Activated T-cell treated with anti-CD3 and anti-CD28 coated beads, Interleukin-2, amount 50 U/mL, for 4 hours (primary cell): Measurements from ENCODE around the gene TXNRD1. TPM values are rescaled to one million over a fixed set of nuclear protein-coding genes. Genes with fewer than 3 reads are reported as not detected.
"Not testable (repeated sequence)": the region's sequence is repeated elsewhere in the genome, so short reads cannot be mapped to it uniquely, and the experiment has no call there.

Experiments
- ATAC-seq, 2 donors: fragments of 200-7000 bp; cut with Tn5 transposase; one replicate each; pipeline ENCODE4 v1.10.0; 2021
- DNase-seq: peaks from one replicate; pipeline ENCODE4 v3.0.0-alpha.2; 2020
- H3K27me3 Mint-ChIP-seq: one replicate; pipeline ENCODE4 v1.8.0; 2021; ENCODE audit warnings: low read depth, mixed read lengths
- H3K36me3 Mint-ChIP-seq: one replicate; pipeline ENCODE4 v1.8.0; 2022; ENCODE audit warnings: mixed read lengths; ENCODE audit not compliant: insufficient read depth
- H3K4me1 Mint-ChIP-seq: one replicate; pipeline ENCODE4 v1.8.0; 2021; ENCODE audit warnings: low read depth, mixed read lengths
- H3K4me3 Mint-ChIP-seq: one replicate; pipeline ENCODE4 v1.8.0; 2021; ENCODE audit warnings: mild to moderate bottlenecking, moderate library complexity, mixed read lengths
- H3K9me3 Mint-ChIP-seq: one replicate; pipeline ENCODE4 v1.8.0; 2021; ENCODE audit warnings: mixed read lengths
- total RNA-seq, 3 donors: library from RNA; stranded (reverse); gene quantifications; one replicate each; pipeline ENCODE4 v1.2.1, GENCODE V29; 2021

TXNRD1 gene
- total RNA-seq, 3 donors from 2014 or later = 157 to 195 (median 162) TPM

- H3K27me3 Mint-ChIP-seq = no peaks in the 10 kb centered on the region
- H3K9me3 Mint-ChIP-seq = no peaks in the 10 kb centered on the region
- peaks cover 37% of the 10 kb centered on the region for H3K36me3 Mint-ChIP-seq
- DNase-seq (no peak), ATAC-seq (no peak)
- no peak overlapping the region for H3K4me3 Mint-ChIP-seq
- H3K4me1 Mint-ChIP-seq = no peaks in the 10 kb centered on the region
Observed at GRCh38 chr12:104320627-104321024, 105.0 kb downstream of the TXNRD1 start.

- H3K9me3 Mint-ChIP-seq = no peaks in the 10 kb centered on the region
- ATAC-seq (no peak), DNase-seq (no peak)
- no peak overlapping the region for H3K4me3 Mint-ChIP-seq
- H3K4me1 Mint-ChIP-seq = no peaks in the 10 kb centered on the region
- H3K36me3 Mint-ChIP-seq = peaks cover 39% of the 10 kb centered on the region
- no peaks in the 10 kb centered on the region for H3K27me3 Mint-ChIP-seq
Observed at GRCh38 chr12:104321949-104322348, 106.4 kb downstream of the TXNRD1 start.

- H3K27me3 Mint-ChIP-seq, H3K4me1 Mint-ChIP-seq, DNase-seq, H3K4me3 Mint-ChIP-seq, ATAC-seq, H3K9me3 Mint-ChIP-seq: not testable (repeated sequence)
- H3K36me3 Mint-ChIP-seq = peaks cover 45% of the 10 kb centered on the region
Observed at GRCh38 chr12:104322533-104322932, 107.0 kb downstream of the TXNRD1 start.

GRCh38 chr12:104323899-104324298 is 108.3 kb downstream of the TXNRD1 start:
- H3K36me3 Mint-ChIP-seq = peaks cover 48% of the 10 kb centered on the region
- no peaks in the 10 kb centered on the region for H3K4me1 Mint-ChIP-seq
- no peaks in the 10 kb centered on the region for H3K9me3 Mint-ChIP-seq
- no peak for DNase-seq
- H3K27me3 Mint-ChIP-seq = no peaks in the 10 kb centered on the region
- no peak overlapping the region for H3K4me3 Mint-ChIP-seq
- no peak for ATAC-seq

- ATAC-seq, H3K9me3 Mint-ChIP-seq, DNase-seq, H3K27me3 Mint-ChIP-seq, H3K4me1 Mint-ChIP-seq, H3K4me3 Mint-ChIP-seq: not testable (repeated sequence)
- peaks cover 39% of the 10 kb centered on the region for H3K36me3 Mint-ChIP-seq
Observed at GRCh38 chr12:104328278-104328677, 112.7 kb downstream of the TXNRD1 start.

GRCh38 chr12:104328790-104329189 is 113.2 kb downstream of the TXNRD1 start:
- H3K36me3 Mint-ChIP-seq = peaks cover 40% of the 10 kb centered on the region
- no peaks in the 10 kb centered on the region for H3K4me1 Mint-ChIP-seq
- H3K4me3 Mint-ChIP-seq = no peak overlapping the region
- no peak for ATAC-seq
- no peaks in the 10 kb centered on the region for H3K9me3 Mint-ChIP-seq
- H3K27me3 Mint-ChIP-seq = no peaks in the 10 kb centered on the region
- DNase-seq = no peak

GRCh38 chr12:104329707-104330532 is 114.3 kb downstream of the TXNRD1 start:
- Mint-ChIP-seq H3K9me3 (no peaks in the 10 kb centered on the region), H3K4me3 (no peak overlapping the region), H3K27me3 (no peaks in the 10 kb centered on the region), H3K36me3 (peaks cover 38% of the 10 kb centered on the region), H3K4me1 (no peaks in the 10 kb centered on the region)
- DNase-seq = no peak
- no peak for ATAC-seq

GRCh38 chr12:104331376-104331775 is 115.8 kb downstream of the TXNRD1 start:
- DNase-seq = no peak
- peaks cover 38% of the 10 kb centered on the region for H3K36me3 Mint-ChIP-seq
- H3K4me1 Mint-ChIP-seq = no peaks in the 10 kb centered on the region
- ATAC-seq = no peak
- H3K4me3 Mint-ChIP-seq = no peak overlapping the region
- H3K27me3 Mint-ChIP-seq = no peaks in the 10 kb centered on the region
- no peaks in the 10 kb centered on the region for H3K9me3 Mint-ChIP-seq

GRCh38 chr12:104332273-104332672 is 116.7 kb downstream of the TXNRD1 start:
- DNase-seq, H3K9me3 Mint-ChIP-seq, ATAC-seq, H3K4me1 Mint-ChIP-seq, H3K27me3 Mint-ChIP-seq, H3K4me3 Mint-ChIP-seq: not testable (repeated sequence)
- H3K36me3 Mint-ChIP-seq = peaks cover 39% of the 10 kb centered on the region

GRCh38 chr12:104333692-104334255 is 118.2 kb downstream of the TXNRD1 start:
- DNase-seq = no peak
- H3K9me3 Mint-ChIP-seq = no peaks in the 10 kb centered on the region
- no peaks in the 10 kb centered on the region for H3K27me3 Mint-ChIP-seq
- ATAC-seq = no peak
- H3K36me3 Mint-ChIP-seq = peaks cover 33% of the 10 kb centered on the region
- H3K4me1 Mint-ChIP-seq = no peaks in the 10 kb centered on the region
- H3K4me3 Mint-ChIP-seq = no peak overlapping the region

GRCh38 chr12:104334581-104334980 is 119.0 kb downstream of the TXNRD1 start:
- DNase-seq = no peak
- no peak overlapping the region for H3K4me3 Mint-ChIP-seq
- no peaks in the 10 kb centered on the region for H3K4me1 Mint-ChIP-seq
- no peaks in the 10 kb centered on the region for H3K9me3 Mint-ChIP-seq
- H3K36me3 Mint-ChIP-seq = peaks cover 35% of the 10 kb centered on the region
- no peak for ATAC-seq
- no peaks in the 10 kb centered on the region for H3K27me3 Mint-ChIP-seq

- Mint-ChIP-seq H3K9me3 (no peaks in the 10 kb centered on the region), H3K27me3 (no peaks in the 10 kb centered on the region), H3K36me3 (peaks cover 42% of the 10 kb centered on the region), H3K4me1 (no peaks in the 10 kb centered on the region), H3K4me3 (no peak overlapping the region)
- no peak for DNase-seq
- no peak for ATAC-seq
Observed at GRCh38 chr12:104336115-104336514, 120.5 kb downstream of the TXNRD1 start.

- DNase-seq (no peak), ATAC-seq (no peak)
- Mint-ChIP-seq H3K36me3 (peaks cover 45% of the 10 kb centered on the region), H3K9me3 (no peaks in the 10 kb centered on the region), H3K4me1 (no peaks in the 10 kb centered on the region), H3K4me3 (no peak overlapping the region), H3K27me3 (no peaks in the 10 kb centered on the region)
Observed at GRCh38 chr12:104337030-104337558, 121.5 kb downstream of the TXNRD1 start.

GRCh38 chr12:104339663-104340062 is 124.1 kb downstream of the TXNRD1 start:
- Mint-ChIP-seq H3K9me3 (no peaks in the 10 kb centered on the region), H3K4me3 (no peak overlapping the region), H3K27me3 (no peaks in the 10 kb centered on the region), H3K36me3 (peaks cover 50% of the 10 kb centered on the region), H3K4me1 (no peaks in the 10 kb centered on the region)
- DNase-seq (no peak), ATAC-seq (no peak)

GRCh38 chr12:104340177-104340576 is 124.6 kb downstream of the TXNRD1 start:
- H3K4me1 Mint-ChIP-seq = no peaks in the 10 kb centered on the region
- no peaks in the 10 kb centered on the region for H3K9me3 Mint-ChIP-seq
- DNase-seq = no peak
- ATAC-seq = no peak
- H3K4me3 Mint-ChIP-seq = no peak overlapping the region
- peaks cover 48% of the 10 kb centered on the region for H3K36me3 Mint-ChIP-seq
- no peaks in the 10 kb centered on the region for H3K27me3 Mint-ChIP-seq
